ENCODE measurements around the gene MTREX.
A peak's percentile ranks its signal among the peaks of the same experiment; 100 is the strongest.

MTREX gene

DNA sequence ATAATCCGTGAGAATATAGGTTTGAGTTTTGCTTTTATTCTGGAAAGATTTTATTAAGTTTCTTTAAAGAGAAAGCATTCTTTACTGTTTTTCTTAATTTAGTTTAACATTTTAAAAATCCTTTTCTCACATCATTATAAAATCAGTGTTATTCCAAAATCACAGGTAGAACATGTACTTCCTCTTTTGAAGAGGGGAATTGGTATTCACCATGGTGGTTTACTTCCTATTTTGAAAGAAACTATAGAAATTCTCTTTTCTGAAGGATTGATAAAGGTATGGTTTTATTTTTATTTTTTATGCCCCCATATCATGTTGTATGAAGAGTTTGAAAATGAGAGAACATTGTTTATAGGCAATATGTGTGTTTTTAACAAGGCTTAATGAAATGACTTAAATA is 43.0 kb downstream of the MTREX start:
- Histone ChIP-seq H3K27ac (ENCODE audit: poor library complexity, severe bottlenecking) (no peak overlapping the region), H3K4me1 (ENCODE audit: insufficient read depth, poor library complexity, severe bottlenecking) (no peaks in the 10 kb centered on the region), H3K9me3 (ENCODE audit: severe bottlenecking) (no peaks in the 10 kb centered on the region), H3K27me3 (ENCODE audit: insufficient read depth, poor library complexity, severe bottlenecking) (no peaks in the 10 kb centered on the region), H3K36me3 (ENCODE audit: low read depth) (peaks cover 97% of the 10 kb centered on the region), H3K4me3 (ENCODE audit: severe bottlenecking) (no peak overlapping the region)
- DNase-seq (ENCODE audit: low spot score) (no peak), ATAC-seq (ENCODE audit: low read depth) (no peak)
- no peak for TF ChIP-seq CTCF (IDR thresholded peaks at IDR 0.05; ENCODE audit: poor library complexity, severe bottlenecking)

GRCh38 chr5:55356896-55357295 is 49.1 kb downstream of the MTREX start:
- no peaks in the 10 kb centered on the region for H3K9me3 ChIP-seq (ENCODE audit: severe bottlenecking)
- DNase-seq (ENCODE audit: low spot score) (no peak), ATAC-seq (ENCODE audit: low read depth) (peak; percentile 38; the same call in 1 of the 3 replicates)
- H3K27ac ChIP-seq (ENCODE audit: poor library complexity, severe bottlenecking), result no peak overlapping the region
- H3K4me3 ChIP-seq (ENCODE audit: severe bottlenecking), result no peak overlapping the region
- peaks cover 95% of the 10 kb centered on the region for H3K36me3 ChIP-seq (ENCODE audit: low read depth)
- no peaks in the 10 kb centered on the region for H3K4me1 ChIP-seq (ENCODE audit: insufficient read depth, poor library complexity, severe bottlenecking)
- TF ChIP-seq CTCF (IDR thresholded peaks at IDR 0.05; ENCODE audit: poor library complexity, severe bottlenecking), result no peak
- no peaks in the 10 kb centered on the region for H3K27me3 ChIP-seq (ENCODE audit: insufficient read depth, poor library complexity, severe bottlenecking)

- H3K27me3 ChIP-seq (ENCODE audit: insufficient read depth, poor library complexity, severe bottlenecking), result no peaks in the 10 kb centered on the region
- DNase-seq (ENCODE audit: low spot score), result no peak
- H3K4me3 ChIP-seq (ENCODE audit: severe bottlenecking), result no peak overlapping the region
- H3K27ac ChIP-seq (ENCODE audit: poor library complexity, severe bottlenecking), result no peak overlapping the region
- H3K9me3 ChIP-seq (ENCODE audit: severe bottlenecking), result no peaks in the 10 kb centered on the region
- peak; percentile 55 for ATAC-seq (ENCODE audit: low read depth)
- H3K4me1 ChIP-seq (ENCODE audit: insufficient read depth, poor library complexity, severe bottlenecking), result peaks cover 4% of the 10 kb centered on the region
- no peak for TF ChIP-seq CTCF (IDR thresholded peaks at IDR 0.05; ENCODE audit: poor library complexity, severe bottlenecking)
- H3K36me3 ChIP-seq (ENCODE audit: low read depth), result peaks cover 87% of the 10 kb centered on the region
These were observed 52.4 kb downstream of the MTREX start for GRCh38 chr5:55360190-55360589.

DNA sequence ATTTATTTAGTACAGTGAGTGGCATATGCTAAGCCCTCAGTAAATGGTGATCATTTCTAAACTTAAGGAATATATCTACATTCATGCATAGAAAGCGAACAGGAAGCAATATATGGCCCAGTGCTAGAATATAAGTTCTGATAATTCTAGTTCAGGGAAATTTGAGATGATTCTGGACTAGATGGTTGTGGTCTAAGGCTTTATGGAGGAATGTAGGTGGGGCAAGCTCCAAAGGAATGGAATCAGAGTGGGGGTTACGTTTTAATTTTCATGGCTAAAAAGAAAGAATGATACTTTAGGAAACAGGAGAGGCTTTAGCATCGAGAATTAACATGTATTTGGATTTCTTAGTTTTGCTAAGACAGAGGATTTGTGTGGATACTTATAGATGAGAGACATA is 56.1 kb downstream of the MTREX start:
- H3K4me1 ChIP-seq (ENCODE audit: insufficient read depth, poor library complexity, severe bottlenecking), result peaks cover 4% of the 10 kb centered on the region
- no peaks in the 10 kb centered on the region for H3K9me3 ChIP-seq (ENCODE audit: severe bottlenecking)
- no peak overlapping the region for H3K4me3 ChIP-seq (ENCODE audit: severe bottlenecking)
- ATAC-seq (ENCODE audit: low read depth) (no peak), DNase-seq (ENCODE audit: low spot score) (no peak)
- H3K27ac ChIP-seq (ENCODE audit: poor library complexity, severe bottlenecking), result no peak overlapping the region
- TF ChIP-seq CTCF (IDR thresholded peaks at IDR 0.05; ENCODE audit: poor library complexity, severe bottlenecking), result no peak
- no peaks in the 10 kb centered on the region for H3K27me3 ChIP-seq (ENCODE audit: insufficient read depth, poor library complexity, severe bottlenecking)
- H3K36me3 ChIP-seq (ENCODE audit: low read depth), result peaks cover 90% of the 10 kb centered on the region

- peaks cover 90% of the 10 kb centered on the region for H3K36me3 ChIP-seq (ENCODE audit: low read depth)
- ATAC-seq (ENCODE audit: low read depth) (no peak), DNase-seq (ENCODE audit: low spot score) (no peak)
- no peak overlapping the region for H3K4me3 ChIP-seq (ENCODE audit: severe bottlenecking)
- H3K9me3 ChIP-seq (ENCODE audit: severe bottlenecking), result no peaks in the 10 kb centered on the region
- TF ChIP-seq CTCF (IDR thresholded peaks at IDR 0.05; ENCODE audit: poor library complexity, severe bottlenecking), result no peak
- peaks cover 4% of the 10 kb centered on the region for H3K4me1 ChIP-seq (ENCODE audit: insufficient read depth, poor library complexity, severe bottlenecking)
- H3K27ac ChIP-seq (ENCODE audit: poor library complexity, severe bottlenecking), result no peak overlapping the region
- no peaks in the 10 kb centered on the region for H3K27me3 ChIP-seq (ENCODE audit: insufficient read depth, poor library complexity, severe bottlenecking)
These were observed 56.8 kb downstream of the MTREX start for GRCh38 chr5:55364537-55365055.
